Occipital lobe (tissue), 2 donors: Measurements from ENCODE around the gene PTPN13. TPM values are rescaled to one million over a fixed set of nuclear protein-coding genes. Genes with fewer than 3 reads are reported as not detected.

Experiments used
- DNase-seq: peaks from one replicate; lab custom pipeline; 2025; lab: John Stamatoyannopoulos, UW
- total RNA-seq: library from RNA; depleted of rRNA; stranded (reverse); fragments of >200 nt; gene quantifications from one replicate; pipeline ENCODE4 v1.2.3, GENCODE V29; 2014

The PTPN13 gene
- total RNA-seq, 1 donor from 2014 or later, result 136 TPM

GRCh38 chr4:86855572-86855971, 261.5 kb downstream of the PTPN13 start:
- DNase-seq, result no peak

GRCh38 chr4:86856896-86857295, 262.8 kb downstream of the PTPN13 start:
- DNase-seq, result no peak

DNA sequence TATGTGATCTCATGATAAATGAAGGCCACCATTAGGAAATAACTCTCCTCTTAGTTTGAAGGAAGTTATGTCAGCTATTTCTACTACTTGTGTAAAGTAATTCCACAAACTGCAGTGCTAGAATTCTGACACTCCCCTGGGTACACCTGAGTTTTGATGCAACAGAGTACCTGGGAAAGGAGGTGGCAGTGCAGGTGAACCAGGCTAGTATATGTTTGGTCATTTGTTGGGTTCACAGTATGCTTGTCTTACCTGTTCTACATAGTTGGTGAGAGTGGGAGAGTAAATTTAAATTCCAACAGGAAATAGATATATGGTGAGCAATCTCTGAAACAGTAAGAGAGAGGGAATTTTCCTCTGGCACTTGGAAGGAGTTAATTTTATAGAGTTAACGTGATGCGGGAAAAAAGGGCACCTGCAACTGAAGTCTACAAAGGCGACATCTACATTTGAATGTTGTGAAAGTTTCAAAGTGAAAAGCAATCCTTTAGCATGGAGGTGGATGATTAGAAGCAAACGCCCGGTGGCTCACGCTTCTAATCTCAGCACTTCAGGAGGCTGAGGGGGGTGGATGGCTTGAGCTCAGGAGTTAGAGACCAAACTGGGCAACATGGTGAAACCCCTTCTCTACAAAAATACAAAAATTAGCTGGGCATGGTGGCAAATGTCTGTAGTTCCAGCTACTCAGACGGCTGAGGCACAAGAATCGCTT, 263.4 kb downstream of the PTPN13 start:
- no peak for DNase-seq

Other genes with a start within 250 kb of the PTPN13 start
- 265 TPM for gene MAPK10, start 234.3 kb upstream of the PTPN13 start, total RNA-seq